GM21723 (cell line): Measurements from ENCODE around the gene SRPK1.

Source experiments
- ATAC-seq: cut with Tn5 transposase; IDR thresholded peaks from one replicate; pipeline ENCODE4 v1.9.1; 2021; ENCODE audit warnings: mild to moderate bottlenecking, moderate library complexity; ENCODE audit not compliant: unreplicated experiment

Gene SRPK1

DNA sequence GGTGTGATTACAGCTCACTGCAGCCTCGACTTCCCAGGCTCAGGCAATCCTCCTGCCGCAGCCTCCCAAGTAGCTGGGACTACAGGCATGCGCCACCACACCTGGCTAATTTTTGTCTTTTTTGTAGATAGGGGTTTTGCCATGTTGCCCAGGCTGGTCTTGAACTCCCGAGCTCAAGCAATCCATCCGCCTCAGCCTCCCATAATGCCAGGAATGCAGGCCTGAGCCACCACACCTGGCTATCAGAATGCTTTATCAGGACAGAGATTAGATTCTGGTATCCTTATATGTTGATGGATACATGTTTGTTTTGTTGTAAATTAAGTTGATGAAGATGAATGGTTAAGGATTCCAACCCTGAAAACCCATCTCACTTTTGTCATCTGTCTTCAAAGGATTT lies 91.6 kb downstream of the SRPK1 start:
- ATAC-seq: no peak

DNA sequence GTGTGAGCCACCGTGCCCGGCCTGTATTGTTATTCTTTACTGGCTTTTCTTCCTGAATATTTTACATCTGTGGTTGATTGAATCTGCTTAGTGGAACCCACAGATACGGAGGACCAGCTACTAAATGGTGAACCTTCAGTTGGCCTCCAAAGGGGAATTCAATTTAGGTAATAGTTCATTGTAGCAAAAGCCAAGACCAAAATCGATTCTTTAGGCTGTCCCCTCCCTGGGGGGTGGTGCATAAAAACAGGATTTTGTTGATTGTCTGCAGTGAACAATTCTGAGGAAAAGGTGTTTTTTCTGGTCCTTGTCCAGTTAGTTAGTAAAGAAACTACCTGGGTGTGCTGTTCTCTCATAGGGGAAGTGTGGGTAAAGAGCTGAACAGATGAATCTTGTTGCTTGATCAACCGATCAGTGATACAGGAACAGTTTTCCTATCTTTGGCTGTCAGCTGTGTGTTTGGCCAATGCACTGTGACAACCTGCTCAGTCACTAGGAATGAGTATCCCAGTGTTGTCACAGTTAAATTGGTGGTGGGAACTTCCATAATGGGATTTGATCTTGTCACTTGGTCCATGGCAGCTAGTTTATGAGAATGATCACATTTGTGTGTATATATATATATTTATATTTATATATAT lies 96.2 kb downstream of the SRPK1 start:
- ATAC-seq: no peak

DNA sequence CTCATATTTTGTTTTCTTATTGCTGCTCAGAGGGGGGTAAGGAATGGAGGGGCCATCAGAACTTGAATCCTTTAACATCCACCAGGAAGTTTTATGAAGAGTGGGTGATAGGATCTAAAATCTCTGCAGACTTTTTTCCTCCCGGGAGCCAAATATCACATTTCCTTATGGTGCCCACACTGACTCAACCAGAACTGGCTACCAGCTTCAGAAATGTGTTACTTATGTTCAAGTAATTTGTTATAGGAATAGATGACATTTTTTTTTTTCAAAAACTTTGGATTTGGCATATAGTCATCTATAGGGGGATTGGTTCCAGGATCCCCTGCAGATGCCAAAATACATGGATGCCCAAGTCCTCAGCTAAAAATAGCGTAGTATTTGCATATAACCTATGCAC lies 97.3 kb downstream of the SRPK1 start:
- no peak for ATAC-seq

DNA sequence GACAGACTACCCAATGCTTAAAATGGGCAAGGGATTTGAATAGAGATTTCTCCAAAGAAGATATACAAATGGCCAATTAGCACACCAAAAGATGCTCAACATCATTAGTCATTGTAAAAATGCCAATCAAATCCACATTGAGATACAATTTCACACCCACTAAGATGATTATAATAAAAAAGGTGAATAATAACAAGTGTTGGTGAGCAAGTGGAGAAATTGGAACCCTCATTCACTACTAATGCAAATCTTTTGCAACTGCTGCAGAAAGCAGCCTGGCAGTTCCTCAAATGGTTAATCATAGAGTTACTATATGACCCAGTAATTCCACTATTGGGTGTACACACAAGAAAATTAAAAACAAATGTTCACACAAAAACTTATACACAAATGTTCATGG lies 103.4 kb downstream of the SRPK1 start:
- ATAC-seq: no peak

DNA sequence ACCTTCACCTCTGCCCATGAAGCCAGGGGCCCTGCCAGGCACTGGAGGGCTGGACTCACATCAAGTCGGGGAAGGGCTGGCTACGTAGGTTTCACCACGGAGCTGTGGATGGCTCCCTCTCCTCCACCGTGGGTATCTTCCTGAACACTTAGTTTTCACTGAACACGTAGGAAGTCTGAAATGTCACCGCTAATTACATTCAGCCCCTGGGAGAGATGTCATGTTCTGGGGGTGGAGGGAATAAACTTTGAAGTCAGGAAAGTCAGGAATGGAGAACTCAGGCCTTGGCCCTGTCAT lies 109.3 kb downstream of the SRPK1 start:
- ATAC-seq: no peak

DNA sequence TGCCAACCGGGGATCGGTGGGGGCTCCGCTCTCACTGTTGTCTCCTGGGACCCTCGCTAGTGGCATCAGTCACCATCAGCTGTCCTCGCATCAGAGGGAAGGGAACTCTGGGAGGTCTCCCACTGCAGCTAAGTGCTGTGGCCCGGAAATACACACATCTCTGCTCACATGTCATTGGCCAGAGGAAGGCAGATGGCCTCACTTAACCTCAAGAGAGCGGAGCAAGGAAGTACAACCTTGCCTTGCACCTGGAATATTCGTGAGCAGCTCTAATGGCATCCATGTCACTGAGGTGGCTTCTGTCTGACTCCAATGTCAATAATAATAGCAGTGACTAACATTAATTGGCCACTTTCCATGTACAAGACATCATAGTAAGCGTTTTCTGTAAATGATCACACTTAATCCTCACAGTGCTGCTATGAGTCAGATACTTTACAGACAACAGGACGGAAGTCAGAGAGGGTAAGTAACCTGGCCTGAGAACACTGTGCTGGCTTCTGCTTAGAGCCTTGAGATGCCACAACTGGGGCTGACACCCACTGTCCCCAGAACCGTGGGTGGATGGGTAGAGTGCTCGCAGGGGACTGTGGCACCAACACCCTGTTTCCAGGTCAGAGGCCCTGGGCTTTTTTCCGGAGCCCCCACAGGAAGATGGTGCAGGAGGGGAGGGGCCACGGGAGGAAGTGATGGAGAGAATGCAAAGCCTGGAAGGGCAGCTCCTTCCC lies 109.8 kb downstream of the SRPK1 start:
- no peak for ATAC-seq

DNA sequence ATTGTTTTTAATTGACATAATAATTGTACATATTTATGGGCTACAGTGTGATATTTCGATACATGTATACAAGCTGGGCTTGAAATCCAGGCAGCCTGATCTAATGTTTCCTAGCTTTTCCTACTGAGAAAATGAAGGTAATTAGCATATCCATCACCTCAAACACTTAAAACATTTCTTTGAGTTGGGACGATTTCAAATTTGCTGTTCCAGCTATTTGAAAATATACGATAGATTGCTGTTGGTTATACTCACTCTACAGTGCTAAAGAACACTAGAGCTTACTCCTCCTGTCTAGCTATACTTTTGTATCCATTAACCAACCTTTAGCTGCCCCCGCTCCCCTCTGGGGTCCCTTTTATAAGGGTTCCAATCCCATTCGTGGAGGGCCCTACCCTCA lies 111.1 kb downstream of the SRPK1 start:
- ATAC-seq: no peak

DNA sequence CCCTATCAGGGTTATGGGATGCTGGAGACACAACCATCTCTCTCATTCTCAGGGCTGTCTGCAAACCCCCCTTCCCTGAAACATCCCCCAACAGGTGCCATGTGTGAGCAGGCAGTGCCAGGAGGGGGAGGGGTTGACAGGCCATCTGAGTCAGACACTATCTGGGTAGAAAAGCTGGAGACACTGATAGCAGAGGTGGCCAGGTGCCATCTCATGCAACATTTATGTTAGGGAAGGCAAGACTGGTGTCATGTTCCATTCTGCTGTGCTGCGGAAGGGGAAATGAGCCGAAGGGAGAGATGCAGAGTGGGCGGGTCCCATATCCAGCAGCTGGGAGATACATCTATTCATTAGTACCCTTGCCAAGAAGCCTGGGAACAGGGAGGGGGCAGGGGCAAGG lies 112.2 kb downstream of the SRPK1 start:
- ATAC-seq: no peak

DNA sequence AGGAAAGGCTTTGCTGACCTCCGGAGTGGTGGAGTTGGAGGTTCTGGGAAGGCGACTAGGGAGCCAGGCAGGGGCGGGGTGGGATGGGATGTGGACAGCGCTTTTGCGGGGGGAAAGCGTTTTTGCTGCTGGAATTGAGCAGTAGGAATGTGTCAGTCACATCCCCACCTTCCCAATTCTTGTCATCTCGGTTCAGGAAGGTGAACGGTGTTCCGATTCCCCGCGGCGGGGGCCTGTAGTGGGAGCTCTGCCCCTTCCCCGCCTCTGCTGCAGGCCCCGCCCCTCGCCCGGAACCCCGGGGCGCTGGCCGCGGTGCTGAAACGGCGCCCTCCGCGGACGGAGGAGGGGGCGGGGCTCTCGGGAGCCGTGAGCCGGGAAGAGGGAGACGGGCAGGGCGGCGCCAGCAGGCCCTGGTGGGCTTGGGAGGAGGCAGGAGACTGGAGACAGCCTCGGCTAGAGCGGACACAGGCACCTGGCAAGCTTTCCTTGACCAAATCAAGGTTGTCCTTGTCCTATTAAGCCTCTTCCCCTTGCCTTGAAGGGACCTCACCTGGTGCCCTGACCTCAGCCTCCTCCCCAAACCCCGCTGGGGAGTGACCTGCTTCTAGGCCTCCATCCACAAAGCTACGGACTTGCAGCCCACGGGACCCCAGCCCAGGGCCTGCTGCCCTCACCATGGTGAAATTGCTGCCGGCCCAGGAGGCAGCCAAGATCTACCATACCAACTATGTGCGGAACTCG lies 115.7 kb downstream of the SRPK1 start, which contains the start of gene LHFPL5:
Gene LHFPL5, plus strand, starts transcription at position 357 of the 741 bp plus-strand sequence. Its CDS starts 319 bp downstream, at position 676.
- no peak for ATAC-seq

DNA sequence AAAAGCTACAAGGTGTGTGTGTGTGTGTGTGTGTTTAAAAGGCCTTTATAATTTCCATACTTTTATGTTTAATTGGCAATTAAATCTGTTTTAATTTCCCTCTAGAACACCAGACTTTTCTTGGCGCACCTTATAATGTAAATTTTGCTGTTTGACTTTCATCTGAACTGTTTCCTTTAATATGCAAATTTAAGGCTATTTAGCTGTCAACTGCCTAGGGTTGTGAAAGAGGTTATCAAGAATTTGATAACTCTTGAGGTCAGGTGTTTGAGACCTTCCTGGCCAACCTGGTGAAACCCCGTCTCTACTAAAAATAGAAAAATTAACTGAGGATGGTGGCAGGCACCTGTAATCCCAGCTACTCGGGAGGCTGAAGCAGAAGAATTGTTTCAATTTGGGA lies 119.8 kb downstream of the SRPK1 start:
- no peak for ATAC-seq

DNA sequence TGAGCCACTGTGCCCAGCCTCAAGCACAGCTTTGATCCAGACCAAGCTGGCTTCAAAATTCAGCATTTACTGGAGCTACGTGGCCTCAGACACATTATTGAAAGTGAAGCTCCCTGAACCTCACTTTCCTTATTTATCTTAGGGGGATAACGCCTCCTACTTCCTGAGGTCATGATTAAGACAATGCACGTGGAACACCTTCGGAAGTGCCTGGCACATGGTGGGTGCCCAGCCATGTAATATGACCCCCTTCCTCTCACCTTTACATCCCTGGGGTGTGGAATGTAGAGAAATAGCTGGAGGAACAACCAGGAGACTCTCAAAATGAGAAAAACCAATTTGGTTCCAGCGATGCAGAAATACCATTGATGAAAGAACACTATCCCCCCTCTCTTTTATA lies 122.2 kb downstream of the SRPK1 start:
- no peak for ATAC-seq

DNA sequence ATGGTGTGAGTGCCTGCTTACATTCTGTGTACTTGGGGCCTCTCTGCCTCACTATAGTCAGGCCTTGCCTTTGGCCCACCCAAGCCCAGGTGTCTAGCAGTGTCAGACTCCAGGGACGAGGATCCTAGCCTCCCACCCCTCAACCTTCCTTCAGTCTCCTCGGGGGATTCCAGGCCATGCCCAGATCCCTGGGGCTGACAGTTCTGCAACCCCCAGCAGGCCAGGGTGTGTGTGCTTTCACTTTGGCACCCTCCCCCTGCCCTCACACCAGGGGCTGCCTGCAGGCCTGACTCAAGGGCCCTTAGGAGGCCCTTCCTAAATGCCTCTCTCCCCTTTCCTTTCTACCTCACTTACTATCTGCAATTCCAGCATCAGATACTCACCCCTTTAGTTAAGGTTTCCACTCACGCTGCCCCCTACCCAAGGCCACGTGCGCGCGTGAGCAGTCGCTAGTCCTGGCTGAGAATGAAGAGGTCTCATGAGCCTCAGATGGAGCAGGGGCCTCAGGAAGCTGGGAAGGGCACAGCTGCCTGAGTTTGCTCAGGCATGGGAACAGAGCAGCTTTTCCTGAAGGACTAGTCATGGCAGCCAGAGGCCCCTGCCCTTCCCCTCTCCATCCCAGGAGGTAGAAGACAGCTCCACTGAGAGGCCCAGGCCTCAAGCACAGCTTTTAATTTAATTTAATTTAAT lies 122.9 kb downstream of the SRPK1 start:
- no peak for ATAC-seq

DNA sequence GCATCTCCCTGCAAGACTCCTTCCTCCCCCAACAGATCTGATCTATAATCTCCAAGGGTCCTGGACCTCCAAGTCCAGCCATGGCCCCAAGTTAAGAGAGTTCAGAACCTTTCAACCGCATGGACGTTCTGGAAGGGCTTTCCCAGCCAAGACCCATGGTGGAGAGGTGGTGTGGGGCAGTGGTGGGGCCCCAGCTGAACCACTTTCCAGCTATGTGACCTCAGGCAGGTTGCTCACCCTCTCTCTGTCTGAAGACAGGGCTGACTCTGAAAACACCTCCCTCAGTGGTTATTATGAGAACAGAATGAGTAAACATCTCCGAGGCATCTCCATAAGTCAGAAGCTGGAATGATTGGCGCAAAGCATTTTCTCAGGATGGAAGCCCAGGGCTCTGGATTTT lies 124.7 kb downstream of the SRPK1 start:
- ATAC-seq: no peak

DNA sequence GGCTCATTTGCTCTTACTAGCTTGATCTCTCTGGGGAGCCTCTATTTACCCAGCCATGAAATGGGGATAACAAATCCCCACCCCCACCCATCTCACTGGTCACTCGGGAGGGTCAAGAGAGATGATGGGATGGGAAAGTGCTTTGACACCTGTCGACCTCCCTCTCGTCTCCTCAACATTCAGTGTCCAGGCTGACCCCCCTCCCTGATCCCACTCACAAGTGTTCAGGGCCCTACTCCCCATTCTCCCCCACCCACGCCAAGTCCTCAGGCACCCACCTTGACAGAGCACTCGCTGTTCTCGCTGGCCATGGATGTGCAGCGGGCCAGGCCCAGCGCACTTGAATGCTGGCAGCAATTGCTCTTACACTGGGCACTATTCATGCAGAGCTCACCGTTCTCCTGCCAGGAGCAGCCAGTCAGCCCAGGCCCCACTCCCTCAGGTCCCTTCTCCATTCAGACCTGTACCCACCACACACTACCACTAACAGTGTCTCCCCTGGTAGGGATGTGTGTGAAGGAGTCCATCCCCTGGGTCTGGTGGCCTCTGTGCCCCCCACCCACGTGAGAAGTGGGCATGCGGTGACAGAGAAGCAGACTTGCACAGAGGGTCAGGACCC lies 125.3 kb downstream of the SRPK1 start:
- no peak for ATAC-seq

DNA sequence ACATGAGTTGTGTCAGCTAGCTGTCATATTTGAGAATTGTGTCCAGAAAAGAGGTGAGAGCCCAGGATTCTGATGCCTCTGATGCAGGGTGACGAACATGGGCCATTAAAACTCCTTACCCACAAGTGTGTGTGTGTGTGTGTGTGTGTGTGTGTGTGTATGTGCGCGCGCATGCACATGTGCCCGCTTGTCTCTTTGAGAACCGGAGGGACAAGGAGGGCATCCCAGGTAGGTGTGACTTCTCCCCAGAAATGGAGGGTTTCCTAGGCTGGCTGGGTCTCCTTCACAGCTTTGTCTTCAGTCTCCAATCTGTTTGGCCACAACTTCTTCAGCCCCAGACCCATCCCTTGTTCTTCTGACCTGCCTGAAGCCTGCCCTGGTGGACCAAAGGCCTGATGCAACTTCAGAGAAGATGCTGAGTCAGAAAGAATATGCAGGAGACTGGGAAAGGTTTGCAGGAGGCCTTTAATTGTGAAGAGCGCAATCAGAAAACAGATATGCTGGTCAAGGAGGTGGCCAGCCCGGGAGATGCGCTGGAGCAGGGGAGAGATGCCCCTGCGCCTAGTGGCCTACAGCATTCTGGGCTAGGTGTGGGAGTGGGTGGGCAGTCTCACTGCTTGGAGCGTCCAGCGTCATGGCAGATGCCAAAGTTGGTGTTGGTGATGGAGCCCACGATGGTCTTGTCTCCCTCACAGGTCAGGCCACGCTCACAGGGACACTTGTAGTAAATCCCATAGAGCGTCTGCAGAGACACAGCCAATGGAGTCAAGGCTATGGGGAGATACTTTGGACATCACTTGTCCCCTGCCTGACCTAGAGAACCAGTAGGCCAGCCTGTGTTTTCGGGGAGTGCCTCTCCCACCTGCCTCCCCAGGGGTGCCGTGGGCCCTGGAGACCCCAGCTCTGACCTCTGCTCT lies 126.1 kb downstream of the SRPK1 start:
- no peak for ATAC-seq

DNA sequence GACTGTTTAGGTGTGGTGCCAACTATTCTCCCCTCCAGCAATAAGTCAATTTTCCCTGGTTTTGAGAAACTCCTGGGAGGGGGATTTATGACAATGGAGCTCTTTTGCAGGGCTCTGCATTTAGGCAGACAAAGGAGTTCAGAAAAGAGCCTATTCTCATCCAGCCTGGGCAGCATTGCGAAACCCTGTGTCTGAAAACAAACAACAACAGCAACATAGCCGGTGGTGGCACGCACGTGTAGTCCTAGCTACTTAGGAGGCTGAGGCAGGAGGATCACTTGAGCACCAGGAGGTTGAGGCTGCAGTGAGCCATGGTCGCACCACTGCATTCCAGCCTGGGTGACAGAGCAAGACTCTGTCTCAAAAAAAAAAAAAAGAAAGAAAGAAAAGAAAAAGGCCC lies 130.2 kb downstream of the SRPK1 start:
- no peak for ATAC-seq

DNA sequence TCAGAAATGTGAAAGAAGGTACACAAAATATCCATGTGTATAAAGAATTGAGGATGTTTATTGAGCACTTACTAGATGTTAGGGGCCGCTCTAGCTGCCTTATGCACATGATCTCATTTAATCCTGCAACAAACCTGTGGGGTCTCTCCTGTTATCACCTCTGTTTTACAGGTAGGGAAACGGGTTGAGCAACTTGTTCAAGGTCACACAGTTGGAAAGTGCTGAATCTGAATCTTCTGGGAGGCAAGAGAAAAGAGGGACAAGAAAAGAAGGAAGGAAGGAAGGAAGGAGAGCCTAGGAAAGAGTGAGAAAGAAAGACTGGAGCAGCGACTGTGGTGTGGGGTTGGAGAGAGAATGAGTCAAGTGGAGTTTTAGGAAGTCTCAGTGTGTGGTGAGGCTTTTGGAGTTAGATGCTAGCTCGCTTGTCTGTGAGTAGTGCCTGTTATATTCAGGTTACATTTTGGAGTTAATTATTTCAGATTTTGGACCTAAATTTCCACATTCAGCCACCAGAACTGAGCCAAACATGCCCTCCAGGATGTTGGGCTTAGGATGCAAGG lies 132.4 kb downstream of the SRPK1 start:
- no peak for ATAC-seq

DNA sequence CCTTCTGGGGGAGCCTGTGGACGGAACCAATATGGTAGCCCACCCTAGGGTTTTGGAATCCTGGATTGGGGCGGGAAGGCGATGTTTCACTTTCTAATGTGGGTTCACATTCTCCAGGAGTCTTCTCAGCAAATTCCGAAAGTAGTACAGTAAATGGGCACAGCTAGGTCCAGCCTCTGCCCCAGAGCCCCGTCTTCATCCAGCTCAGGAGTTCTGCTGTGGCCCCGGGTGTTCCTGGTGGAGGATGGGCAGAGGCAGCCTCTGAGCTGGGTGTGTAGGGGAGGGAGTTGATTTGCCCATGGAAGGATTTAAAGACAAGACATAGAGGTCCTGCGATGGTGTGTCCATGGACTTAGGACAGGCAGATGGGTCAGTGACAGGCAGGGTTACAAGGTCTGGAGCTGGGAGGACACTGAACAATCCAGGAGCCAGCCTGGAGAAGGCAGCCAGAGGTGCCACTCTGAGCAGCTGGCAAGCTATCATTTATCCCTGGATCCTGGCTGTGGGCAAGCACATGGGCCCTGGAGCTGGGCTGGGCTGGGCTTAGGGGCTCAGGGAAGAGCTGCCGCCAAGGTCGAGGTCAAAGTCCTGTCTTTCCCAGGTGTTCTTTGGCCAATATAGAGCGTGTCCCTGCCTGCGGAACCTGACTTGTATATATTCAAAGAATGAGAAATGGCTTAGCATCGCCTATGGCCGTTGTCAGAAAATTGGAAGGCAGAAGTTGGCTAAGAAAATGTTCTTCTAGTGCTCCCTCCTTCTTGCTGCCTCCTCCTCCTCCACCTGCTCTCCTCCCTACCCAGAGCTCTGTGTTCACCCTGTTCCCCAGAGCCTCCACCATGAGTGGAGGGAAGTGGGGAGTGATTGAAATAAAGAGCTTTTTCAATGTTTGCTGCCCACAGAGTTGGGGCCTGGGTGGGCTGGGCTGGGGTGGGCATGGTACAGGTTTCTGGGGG lies 133.4 kb downstream of the SRPK1 start:
- ATAC-seq: no peak

DNA sequence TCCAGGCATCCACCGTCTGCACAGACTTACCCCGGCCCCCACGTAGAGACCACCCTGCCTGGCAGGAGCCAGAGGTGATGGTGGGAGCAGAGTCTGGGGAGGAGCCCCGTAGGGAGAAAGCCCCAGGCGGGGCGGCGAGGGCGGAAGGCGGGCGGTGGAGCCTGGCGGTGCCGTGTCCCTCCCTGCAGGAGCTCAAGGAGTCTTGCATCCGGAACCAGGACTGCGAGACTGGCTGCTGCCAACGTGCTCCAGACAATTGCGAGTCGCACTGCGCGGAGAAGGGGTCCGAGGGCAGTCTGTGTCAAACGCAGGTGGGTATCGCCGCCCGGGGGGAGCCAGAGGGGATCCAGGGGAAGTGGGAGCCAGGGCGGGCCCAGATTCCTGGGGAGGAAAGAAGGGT lies 134.1 kb downstream of the SRPK1 start:
- no peak for ATAC-seq
